ENCODE measurements around the gene PRKCZ. TPM values are rescaled to one million over a fixed set of nuclear protein-coding genes. Genes with fewer than 3 reads are reported as not detected.

PRKCZ gene
- total and polyA plus RNA-seq, 2 experiments from 2014 or later: 26.2 to 36.9 TPM

DNA sequence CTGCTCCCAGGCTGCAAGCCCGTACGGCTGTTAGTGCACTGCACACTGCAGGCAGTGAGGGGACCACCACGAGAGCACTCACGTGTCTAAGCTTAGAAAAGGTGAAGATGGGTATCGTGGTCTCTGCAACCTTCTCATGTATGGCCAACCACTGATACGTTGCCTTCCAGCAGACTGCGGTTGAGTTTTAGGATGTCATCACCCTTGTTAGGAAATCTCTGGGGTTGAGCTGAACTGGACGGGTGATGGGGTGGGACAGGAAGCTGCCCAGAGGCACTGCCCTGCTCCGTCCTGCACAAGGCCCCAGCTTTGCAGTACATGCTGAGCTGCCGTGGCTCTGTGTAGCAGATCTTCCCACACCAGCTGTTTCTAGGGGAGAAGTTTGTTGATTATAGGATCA, 101.0 kb downstream of the PRKCZ start:
- TF ChIP-seq ZNF114 (CRISPR knock-in tag; IDR thresholded peaks at IDR 0.05) (no peak), NANOG (IDR thresholded peaks at IDR 0.05; ENCODE audit: borderline replicate concordance) (no peak), EZH2phosphoT487 (IDR thresholded peaks at IDR 0.05; ENCODE audit: unreplicated experiment) (no peak), ZNF331 (CRISPR knock-in tag; IDR thresholded peaks at IDR 0.05; ENCODE audit: low read depth) (no peak), EZH2 (IDR thresholded peaks at IDR 0.05; ENCODE audit: low read depth, unreplicated experiment) (no peak), STAT1 (IDR thresholded peaks at IDR 0.05; ENCODE audit: unreplicated experiment) (no peak)
- TF ChIP-seq, protein P1, sequence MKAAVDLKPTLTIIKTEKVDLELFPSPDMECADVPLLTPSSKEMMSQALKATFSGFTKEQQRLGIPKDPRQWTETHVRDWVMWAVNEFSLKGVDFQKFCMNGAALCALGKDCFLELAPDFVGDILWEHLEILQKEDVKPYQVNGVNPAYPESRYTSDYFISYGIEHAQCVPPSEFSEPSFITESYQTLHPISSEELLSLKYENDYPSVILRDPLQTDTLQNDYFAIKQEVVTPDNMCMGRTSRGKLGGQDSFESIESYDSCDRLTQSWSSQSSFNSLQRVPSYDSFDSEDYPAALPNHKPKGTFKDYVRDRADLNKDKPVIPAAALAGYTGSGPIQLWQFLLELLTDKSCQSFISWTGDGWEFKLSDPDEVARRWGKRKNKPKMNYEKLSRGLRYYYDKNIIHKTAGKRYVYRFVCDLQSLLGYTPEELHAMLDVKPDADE (IDR thresholded peaks at IDR 0.05): no peak
- Histone ChIP-seq H3K9me2 (ENCODE audit: insufficient read depth) (peaks cover 10% of the 10 kb centered on the region; the same call in 1 of the 2 replicates), H3F3A (replicated peaks; ENCODE audit: low read depth) (no peaks in the 10 kb centered on the region), H3K36me3 (ENCODE audit: insufficient read depth) (no peaks in the 10 kb centered on the region; the same call in 1 of the 2 replicates), H2AFZ (no peak overlapping the region), H3K4me3 (no peak overlapping the region), H3K27ac (ENCODE audit: low read depth) (no peak overlapping the region), H3K4me1 (ENCODE audit: insufficient read depth) (no peaks in the 10 kb centered on the region), H4K20me1 (replicated peaks; ENCODE audit: insufficient read depth) (no peaks in the 10 kb centered on the region), H3K27me3 (ENCODE audit: insufficient read depth) (no peaks in the 10 kb centered on the region), H3K4me2 (no peak overlapping the region), H3K79me2 (replicated peaks; ENCODE audit: insufficient read depth) (peaks cover 6% of the 10 kb centered on the region; the same call in 1 of the 2 replicates)
- Mint-ChIP-seq H3K4me1 (no peaks in the 10 kb centered on the region), H3K4me3 (no peak overlapping the region), H3K9me3 (no peaks in the 10 kb centered on the region; the same call in 2 of the 3 replicates), H3K27ac (no peak overlapping the region), H3K36me3 (ENCODE audit: low read depth) (peaks cover 31% of the 10 kb centered on the region), H3K27me3 (ENCODE audit: insufficient read depth, low read depth, poor library complexity) (peaks cover 4% of the 10 kb centered on the region)
- no peak for DNase-seq (ENCODE audit: low spot score)
- no peak for ATAC-seq

DNA sequence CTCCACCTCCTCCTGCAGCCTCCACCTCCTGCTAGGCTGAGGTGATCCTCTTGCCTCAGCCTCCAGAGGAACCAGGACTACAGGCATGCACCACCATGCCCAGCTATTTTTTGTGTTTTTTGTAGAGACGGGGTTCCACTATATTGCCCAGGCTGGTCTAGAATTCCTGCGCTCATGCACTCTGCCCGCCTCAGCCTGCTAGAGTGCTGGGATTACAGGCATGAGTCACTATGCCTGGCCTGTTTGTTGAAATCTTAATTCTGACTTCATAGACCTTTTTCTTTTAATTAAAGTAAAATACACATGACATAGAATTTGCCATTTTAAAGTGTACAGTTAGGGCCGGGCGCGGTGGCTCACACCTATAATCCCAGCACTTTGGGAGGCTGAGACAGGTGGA, 101.7 kb downstream of the PRKCZ start:
- Mint-ChIP-seq H3K36me3 (ENCODE audit: low read depth) (peaks cover 36% of the 10 kb centered on the region), H3K4me3 (no peak overlapping the region), H3K9me3 (no peaks in the 10 kb centered on the region; the same call in 2 of the 3 replicates), H3K27me3 (ENCODE audit: insufficient read depth, low read depth, poor library complexity) (peaks cover 4% of the 10 kb centered on the region), H3K27ac (no peak overlapping the region), H3K4me1 (no peaks in the 10 kb centered on the region)
- ATAC-seq (no peak), DNase-seq (ENCODE audit: low spot score) (no peak)
- Histone ChIP-seq H3F3A (replicated peaks; ENCODE audit: low read depth) (no peaks in the 10 kb centered on the region), H3K27ac (ENCODE audit: low read depth) (no peak overlapping the region), H3K79me2 (replicated peaks; ENCODE audit: insufficient read depth) (peaks cover 6% of the 10 kb centered on the region; the same call in 1 of the 2 replicates), H3K9me2 (ENCODE audit: insufficient read depth) (peaks cover 10% of the 10 kb centered on the region; the same call in 1 of the 2 replicates), H3K4me2 (no peak overlapping the region), H2AFZ (no peak overlapping the region), H3K4me3 (no peak overlapping the region), H3K4me1 (ENCODE audit: insufficient read depth) (no peaks in the 10 kb centered on the region), H4K20me1 (replicated peaks; ENCODE audit: insufficient read depth) (no peaks in the 10 kb centered on the region; the same call in 1 of the 2 replicates), H3K36me3 (ENCODE audit: insufficient read depth) (no peaks in the 10 kb centered on the region; the same call in 1 of the 2 replicates), H3K27me3 (ENCODE audit: insufficient read depth) (no peaks in the 10 kb centered on the region)
- TF ChIP-seq, protein P2, sequence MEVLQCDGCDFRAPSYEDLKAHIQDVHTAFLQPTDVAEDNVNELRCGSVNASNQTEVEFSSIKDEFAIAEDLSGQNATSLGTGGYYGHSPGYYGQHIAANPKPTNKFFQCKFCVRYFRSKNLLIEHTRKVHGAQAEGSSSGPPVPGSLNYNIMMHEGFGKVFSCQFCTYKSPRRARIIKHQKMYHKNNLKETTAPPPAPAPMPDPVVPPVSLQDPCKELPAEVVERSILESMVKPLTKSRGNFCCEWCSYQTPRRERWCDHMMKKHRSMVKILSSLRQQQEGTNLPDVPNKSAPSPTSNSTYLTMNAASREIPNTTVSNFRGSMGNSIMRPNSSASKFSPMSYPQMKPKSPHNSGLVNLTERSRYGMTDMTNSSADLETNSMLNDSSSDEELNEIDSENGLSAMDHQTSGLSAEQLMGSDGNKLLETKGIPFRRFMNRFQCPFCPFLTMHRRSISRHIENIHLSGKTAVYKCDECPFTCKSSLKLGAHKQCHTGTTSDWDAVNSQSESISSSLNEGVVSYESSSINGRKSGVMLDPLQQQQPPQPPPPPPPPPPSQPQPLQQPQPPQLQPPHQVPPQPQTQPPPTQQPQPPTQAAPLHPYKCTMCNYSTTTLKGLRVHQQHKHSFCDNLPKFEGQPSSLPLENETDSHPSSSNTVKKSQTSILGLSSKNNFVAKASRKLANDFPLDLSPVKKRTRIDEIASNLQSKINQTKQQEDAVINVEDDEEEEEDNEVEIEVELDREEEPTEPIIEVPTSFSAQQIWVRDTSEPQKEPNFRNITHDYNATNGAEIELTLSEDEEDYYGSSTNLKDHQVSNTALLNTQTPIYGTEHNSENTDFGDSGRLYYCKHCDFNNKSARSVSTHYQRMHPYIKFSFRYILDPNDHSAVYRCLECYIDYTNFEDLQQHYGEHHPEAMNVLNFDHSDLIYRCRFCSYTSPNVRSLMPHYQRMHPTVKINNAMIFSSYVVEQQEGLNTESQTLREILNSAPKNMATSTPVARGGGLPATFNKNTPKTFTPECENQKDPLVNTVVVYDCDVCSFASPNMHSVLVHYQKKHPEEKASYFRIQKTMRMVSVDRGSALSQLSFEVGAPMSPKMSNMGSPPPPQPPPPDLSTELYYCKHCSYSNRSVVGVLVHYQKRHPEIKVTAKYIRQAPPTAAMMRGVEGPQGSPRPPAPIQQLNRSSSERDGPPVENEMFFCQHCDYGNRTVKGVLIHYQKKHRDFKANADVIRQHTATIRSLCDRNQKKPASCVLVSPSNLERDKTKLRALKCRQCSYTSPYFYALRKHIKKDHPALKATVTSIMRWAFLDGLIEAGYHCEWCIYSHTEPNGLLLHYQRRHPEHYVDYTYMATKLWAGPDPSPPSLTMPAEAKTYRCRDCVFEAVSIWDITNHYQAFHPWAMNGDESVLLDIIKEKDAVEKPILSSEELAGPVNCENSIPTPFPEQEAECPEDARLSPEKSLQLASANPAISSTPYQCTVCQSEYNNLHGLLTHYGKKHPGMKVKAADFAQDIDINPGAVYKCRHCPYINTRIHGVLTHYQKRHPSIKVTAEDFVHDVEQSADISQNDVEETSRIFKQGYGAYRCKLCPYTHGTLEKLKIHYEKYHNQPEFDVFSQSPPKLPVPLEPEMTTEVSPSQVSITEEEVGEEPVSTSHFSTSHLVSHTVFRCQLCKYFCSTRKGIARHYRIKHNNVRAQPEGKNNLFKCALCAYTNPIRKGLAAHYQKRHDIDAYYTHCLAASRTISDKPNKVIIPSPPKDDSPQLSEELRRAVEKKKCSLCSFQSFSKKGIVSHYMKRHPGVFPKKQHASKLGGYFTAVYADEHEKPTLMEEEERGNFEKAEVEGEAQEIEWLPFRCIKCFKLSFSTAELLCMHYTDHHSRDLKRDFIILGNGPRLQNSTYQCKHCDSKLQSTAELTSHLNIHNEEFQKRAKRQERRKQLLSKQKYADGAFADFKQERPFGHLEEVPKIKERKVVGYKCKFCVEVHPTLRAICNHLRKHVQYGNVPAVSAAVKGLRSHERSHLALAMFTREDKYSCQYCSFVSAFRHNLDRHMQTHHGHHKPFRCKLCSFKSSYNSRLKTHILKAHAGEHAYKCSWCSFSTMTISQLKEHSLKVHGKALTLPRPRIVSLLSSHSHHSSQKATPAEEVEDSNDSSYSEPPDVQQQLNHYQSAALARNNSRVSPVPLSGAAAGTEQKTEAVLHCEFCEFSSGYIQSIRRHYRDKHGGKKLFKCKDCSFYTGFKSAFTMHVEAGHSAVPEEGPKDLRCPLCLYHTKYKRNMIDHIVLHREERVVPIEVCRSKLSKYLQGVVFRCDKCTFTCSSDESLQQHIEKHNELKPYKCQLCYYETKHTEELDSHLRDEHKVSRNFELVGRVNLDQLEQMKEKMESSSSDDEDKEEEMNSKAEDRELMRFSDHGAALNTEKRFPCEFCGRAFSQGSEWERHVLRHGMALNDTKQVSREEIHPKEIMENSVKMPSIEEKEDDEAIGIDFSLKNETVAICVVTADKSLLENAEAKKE (CRISPR knock-in tag; IDR thresholded peaks at IDR 0.05): no peak
- no peak for TF ChIP-seq EZH2phosphoT487 (IDR thresholded peaks at IDR 0.05; ENCODE audit: unreplicated experiment)
- TF ChIP-seq ZNF331 (CRISPR knock-in tag; IDR thresholded peaks at IDR 0.05; ENCODE audit: low read depth): no peak
- TF ChIP-seq, protein P3, sequence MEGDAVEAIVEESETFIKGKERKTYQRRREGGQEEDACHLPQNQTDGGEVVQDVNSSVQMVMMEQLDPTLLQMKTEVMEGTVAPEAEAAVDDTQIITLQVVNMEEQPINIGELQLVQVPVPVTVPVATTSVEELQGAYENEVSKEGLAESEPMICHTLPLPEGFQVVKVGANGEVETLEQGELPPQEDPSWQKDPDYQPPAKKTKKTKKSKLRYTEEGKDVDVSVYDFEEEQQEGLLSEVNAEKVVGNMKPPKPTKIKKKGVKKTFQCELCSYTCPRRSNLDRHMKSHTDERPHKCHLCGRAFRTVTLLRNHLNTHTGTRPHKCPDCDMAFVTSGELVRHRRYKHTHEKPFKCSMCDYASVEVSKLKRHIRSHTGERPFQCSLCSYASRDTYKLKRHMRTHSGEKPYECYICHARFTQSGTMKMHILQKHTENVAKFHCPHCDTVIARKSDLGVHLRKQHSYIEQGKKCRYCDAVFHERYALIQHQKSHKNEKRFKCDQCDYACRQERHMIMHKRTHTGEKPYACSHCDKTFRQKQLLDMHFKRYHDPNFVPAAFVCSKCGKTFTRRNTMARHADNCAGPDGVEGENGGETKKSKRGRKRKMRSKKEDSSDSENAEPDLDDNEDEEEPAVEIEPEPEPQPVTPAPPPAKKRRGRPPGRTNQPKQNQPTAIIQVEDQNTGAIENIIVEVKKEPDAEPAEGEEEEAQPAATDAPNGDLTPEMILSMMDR (conservative IDR thresholded peaks at IDR 0.05; ENCODE audit: low read depth in 2 of 2): no peak
- TF ChIP-seq CREB1 (CRISPR knock-in tag; IDR thresholded peaks at IDR 0.05; ENCODE audit: low read depth): no peak
- TF ChIP-seq JUNB (IDR thresholded peaks at IDR 0.05; ENCODE audit: unreplicated experiment): no peak
- no peak for TF ChIP-seq ZNF114 (CRISPR knock-in tag; IDR thresholded peaks at IDR 0.05)
- TF ChIP-seq, protein P1 (IDR thresholded peaks at IDR 0.05): no peak
- no peak for TF ChIP-seq EZH2 (IDR thresholded peaks at IDR 0.05; ENCODE audit: low read depth, unreplicated experiment)
- TF ChIP-seq STAT1 (IDR thresholded peaks at IDR 0.05; ENCODE audit: unreplicated experiment): no peak
